Measurements from ENCODE around the gene LRRC40.

- TF ChIP-seq, protein P1, sequence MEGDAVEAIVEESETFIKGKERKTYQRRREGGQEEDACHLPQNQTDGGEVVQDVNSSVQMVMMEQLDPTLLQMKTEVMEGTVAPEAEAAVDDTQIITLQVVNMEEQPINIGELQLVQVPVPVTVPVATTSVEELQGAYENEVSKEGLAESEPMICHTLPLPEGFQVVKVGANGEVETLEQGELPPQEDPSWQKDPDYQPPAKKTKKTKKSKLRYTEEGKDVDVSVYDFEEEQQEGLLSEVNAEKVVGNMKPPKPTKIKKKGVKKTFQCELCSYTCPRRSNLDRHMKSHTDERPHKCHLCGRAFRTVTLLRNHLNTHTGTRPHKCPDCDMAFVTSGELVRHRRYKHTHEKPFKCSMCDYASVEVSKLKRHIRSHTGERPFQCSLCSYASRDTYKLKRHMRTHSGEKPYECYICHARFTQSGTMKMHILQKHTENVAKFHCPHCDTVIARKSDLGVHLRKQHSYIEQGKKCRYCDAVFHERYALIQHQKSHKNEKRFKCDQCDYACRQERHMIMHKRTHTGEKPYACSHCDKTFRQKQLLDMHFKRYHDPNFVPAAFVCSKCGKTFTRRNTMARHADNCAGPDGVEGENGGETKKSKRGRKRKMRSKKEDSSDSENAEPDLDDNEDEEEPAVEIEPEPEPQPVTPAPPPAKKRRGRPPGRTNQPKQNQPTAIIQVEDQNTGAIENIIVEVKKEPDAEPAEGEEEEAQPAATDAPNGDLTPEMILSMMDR (conservative IDR thresholded peaks at IDR 0.05), result no peak
- TF ChIP-seq ZFX (IDR thresholded peaks at IDR 0.05), result no peak
These were observed 17.4 kb upstream of the LRRC40 start for GRCh38 chr1:70222716-70223235.
